H1 (cell line): ENCODE measurements around the gene MMS19. TPM values are rescaled to one million over a fixed set of nuclear protein-coding genes. Genes with fewer than 3 reads are reported as not detected.

Experiments used
- CTBP2 ChIP-seq: IDR thresholded peaks from 2 replicates; pipeline ENCODE4 v1.7.0; 2011; ENCODE audit warnings: borderline replicate concordance, mild to moderate bottlenecking, moderate library complexity, mixed read lengths, low read length; ENCODE audit not compliant: insufficient read depth, insufficient read length
- MAFK ChIP-seq: IDR thresholded peaks from 2 replicates; pipeline ENCODE4 v1.6.1; 2012; ENCODE audit warnings: low read depth, mild to moderate bottlenecking, improper control_type of control experiment, low read length
- SP1 ChIP-seq: IDR thresholded peaks from 2 replicates; pipeline ENCODE4 v1.6.1; 2011; ENCODE audit warnings: low read depth, low read length
- SRF ChIP-seq: IDR thresholded peaks from 2 replicates; pipeline ENCODE4 v1.6.1; 2011; ENCODE audit warnings: mild to moderate bottlenecking, low read depth, low read length, moderate library complexity
- polyA plus RNA-seq, 7 experiments: library from polyadenylated mRNA; depleted of rRNA in 3 of 7; stranded (reverse) in 5 of 7; unstranded in 2 of 7; fragments of >200 nt in 5 of 7; fragments of 200-250 nt in 2 of 7; gene quantifications; 1 replicate in 5 of 7; 2 replicates in 1 of 7; 4 replicates in 1 of 7; pipeline versions ENCODE4 v1.2.1 to v1.2.3, GENCODE V29; 2011 to 2013; ENCODE audit warnings: missing spikeins in 2 of 7, mixed read lengths in 2 of 7
- total RNA-seq: library from RNA; stranded (reverse); fragmentation: NEBNext Ultra II Directional; extraction: Animal tissue kit (Norgen Biotek cat#: 25700); gene quantifications from 2 replicates; pipeline ENCODE4 v1.2.1, GENCODE V29; 2021
- TF ChIP-seq, protein P1 (sequence below): fragments of 300-600 bp; sonication (generic); IDR thresholded peaks from 2 replicates; pipeline ENCODE4 v1.7.1; 2012; ENCODE audit warnings: low read length, moderate library complexity, mild to moderate bottlenecking, inconsistent platforms; ENCODE audit not compliant: insufficient replicate concordance
- TF ChIP-seq, protein P2 (sequence below): IDR thresholded peaks from 2 replicates; pipeline ENCODE4 v1.6.1; 2011; ENCODE audit warnings: low read length, improper control_type of control experiment

Gene MMS19
- total and polyA plus RNA-seq, 2 of the 8 experiments (the other 6 are each of a cell fraction or from before 2014, with no cell fraction given) = 130 to 221 TPM

DNA sequence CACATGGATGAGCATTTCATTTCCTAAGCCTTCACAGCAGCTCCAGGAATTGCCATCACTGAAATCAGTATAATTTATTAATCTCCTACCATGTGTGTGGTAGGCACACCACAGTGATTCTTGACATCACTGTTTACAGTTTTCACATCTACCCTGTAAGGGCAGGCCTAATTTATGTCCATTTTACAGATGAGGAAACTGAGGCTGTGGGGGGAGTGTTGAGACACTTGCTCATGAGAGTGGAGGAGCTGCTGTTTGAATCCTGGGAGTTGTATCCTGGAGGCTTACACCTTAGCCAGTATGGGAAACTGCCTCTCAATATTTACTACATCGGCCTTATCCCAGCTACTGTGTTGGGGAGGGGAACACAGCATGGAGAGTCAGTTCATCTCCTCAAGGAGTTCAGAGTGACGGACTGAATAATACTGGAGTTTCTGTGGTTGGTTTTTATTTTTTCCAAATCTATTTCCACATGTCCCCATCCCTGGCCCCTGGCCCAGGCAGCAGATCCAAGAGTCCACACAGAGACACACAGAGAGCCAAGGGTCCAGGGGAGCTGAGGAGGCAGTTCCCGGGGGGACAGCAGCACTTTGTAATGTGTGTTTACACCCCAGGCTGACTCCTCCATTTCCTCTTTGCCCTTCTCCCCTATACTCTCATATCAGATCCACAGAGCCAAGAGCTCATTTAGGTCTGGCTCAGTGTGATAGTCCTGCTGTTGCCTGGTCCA, 13.7 kb upstream of the MMS19 start (continued):
- TF ChIP-seq, protein P1, sequence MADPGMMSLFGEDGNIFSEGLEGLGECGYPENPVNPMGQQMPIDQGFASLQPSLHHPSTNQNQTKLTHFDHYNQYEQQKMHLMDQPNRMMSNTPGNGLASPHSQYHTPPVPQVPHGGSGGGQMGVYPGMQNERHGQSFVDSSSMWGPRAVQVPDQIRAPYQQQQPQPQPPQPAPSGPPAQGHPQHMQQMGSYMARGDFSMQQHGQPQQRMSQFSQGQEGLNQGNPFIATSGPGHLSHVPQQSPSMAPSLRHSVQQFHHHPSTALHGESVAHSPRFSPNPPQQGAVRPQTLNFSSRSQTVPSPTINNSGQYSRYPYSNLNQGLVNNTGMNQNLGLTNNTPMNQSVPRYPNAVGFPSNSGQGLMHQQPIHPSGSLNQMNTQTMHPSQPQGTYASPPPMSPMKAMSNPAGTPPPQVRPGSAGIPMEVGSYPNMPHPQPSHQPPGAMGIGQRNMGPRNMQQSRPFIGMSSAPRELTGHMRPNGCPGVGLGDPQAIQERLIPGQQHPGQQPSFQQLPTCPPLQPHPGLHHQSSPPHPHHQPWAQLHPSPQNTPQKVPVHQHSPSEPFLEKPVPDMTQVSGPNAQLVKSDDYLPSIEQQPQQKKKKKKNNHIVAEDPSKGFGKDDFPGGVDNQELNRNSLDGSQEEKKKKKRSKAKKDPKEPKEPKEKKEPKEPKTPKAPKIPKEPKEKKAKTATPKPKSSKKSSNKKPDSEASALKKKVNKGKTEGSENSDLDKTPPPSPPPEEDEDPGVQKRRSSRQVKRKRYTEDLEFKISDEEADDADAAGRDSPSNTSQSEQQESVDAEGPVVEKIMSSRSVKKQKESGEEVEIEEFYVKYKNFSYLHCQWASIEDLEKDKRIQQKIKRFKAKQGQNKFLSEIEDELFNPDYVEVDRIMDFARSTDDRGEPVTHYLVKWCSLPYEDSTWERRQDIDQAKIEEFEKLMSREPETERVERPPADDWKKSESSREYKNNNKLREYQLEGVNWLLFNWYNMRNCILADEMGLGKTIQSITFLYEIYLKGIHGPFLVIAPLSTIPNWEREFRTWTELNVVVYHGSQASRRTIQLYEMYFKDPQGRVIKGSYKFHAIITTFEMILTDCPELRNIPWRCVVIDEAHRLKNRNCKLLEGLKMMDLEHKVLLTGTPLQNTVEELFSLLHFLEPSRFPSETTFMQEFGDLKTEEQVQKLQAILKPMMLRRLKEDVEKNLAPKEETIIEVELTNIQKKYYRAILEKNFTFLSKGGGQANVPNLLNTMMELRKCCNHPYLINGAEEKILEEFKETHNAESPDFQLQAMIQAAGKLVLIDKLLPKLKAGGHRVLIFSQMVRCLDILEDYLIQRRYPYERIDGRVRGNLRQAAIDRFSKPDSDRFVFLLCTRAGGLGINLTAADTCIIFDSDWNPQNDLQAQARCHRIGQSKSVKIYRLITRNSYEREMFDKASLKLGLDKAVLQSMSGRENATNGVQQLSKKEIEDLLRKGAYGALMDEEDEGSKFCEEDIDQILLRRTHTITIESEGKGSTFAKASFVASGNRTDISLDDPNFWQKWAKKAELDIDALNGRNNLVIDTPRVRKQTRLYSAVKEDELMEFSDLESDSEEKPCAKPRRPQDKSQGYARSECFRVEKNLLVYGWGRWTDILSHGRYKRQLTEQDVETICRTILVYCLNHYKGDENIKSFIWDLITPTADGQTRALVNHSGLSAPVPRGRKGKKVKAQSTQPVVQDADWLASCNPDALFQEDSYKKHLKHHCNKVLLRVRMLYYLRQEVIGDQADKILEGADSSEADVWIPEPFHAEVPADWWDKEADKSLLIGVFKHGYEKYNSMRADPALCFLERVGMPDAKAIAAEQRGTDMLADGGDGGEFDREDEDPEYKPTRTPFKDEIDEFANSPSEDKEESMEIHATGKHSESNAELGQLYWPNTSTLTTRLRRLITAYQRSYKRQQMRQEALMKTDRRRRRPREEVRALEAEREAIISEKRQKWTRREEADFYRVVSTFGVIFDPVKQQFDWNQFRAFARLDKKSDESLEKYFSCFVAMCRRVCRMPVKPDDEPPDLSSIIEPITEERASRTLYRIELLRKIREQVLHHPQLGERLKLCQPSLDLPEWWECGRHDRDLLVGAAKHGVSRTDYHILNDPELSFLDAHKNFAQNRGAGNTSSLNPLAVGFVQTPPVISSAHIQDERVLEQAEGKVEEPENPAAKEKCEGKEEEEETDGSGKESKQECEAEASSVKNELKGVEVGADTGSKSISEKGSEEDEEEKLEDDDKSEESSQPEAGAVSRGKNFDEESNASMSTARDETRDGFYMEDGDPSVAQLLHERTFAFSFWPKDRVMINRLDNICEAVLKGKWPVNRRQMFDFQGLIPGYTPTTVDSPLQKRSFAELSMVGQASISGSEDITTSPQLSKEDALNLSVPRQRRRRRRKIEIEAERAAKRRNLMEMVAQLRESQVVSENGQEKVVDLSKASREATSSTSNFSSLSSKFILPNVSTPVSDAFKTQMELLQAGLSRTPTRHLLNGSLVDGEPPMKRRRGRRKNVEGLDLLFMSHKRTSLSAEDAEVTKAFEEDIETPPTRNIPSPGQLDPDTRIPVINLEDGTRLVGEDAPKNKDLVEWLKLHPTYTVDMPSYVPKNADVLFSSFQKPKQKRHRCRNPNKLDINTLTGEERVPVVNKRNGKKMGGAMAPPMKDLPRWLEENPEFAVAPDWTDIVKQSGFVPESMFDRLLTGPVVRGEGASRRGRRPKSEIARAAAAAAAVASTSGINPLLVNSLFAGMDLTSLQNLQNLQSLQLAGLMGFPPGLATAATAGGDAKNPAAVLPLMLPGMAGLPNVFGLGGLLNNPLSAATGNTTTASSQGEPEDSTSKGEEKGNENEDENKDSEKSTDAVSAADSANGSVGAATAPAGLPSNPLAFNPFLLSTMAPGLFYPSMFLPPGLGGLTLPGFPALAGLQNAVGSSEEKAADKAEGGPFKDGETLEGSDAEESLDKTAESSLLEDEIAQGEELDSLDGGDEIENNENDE = no peak
- TF ChIP-seq, protein P2, sequence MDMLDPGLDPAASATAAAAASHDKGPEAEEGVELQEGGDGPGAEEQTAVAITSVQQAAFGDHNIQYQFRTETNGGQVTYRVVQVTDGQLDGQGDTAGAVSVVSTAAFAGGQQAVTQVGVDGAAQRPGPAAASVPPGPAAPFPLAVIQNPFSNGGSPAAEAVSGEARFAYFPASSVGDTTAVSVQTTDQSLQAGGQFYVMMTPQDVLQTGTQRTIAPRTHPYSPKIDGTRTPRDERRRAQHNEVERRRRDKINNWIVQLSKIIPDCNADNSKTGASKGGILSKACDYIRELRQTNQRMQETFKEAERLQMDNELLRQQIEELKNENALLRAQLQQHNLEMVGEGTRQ = no peak
- TF ChIP-seq SP1 (no peak), CTBP2 (no peak), MAFK (no peak), SRF (no peak)
